Measurements from ENCODE around the gene NELFA.
"Not testable (repeated sequence)": the region's sequence is repeated elsewhere in the genome, so short reads cannot be mapped to it uniquely, and the experiment has no call there.

Gene NELFA

DNA sequence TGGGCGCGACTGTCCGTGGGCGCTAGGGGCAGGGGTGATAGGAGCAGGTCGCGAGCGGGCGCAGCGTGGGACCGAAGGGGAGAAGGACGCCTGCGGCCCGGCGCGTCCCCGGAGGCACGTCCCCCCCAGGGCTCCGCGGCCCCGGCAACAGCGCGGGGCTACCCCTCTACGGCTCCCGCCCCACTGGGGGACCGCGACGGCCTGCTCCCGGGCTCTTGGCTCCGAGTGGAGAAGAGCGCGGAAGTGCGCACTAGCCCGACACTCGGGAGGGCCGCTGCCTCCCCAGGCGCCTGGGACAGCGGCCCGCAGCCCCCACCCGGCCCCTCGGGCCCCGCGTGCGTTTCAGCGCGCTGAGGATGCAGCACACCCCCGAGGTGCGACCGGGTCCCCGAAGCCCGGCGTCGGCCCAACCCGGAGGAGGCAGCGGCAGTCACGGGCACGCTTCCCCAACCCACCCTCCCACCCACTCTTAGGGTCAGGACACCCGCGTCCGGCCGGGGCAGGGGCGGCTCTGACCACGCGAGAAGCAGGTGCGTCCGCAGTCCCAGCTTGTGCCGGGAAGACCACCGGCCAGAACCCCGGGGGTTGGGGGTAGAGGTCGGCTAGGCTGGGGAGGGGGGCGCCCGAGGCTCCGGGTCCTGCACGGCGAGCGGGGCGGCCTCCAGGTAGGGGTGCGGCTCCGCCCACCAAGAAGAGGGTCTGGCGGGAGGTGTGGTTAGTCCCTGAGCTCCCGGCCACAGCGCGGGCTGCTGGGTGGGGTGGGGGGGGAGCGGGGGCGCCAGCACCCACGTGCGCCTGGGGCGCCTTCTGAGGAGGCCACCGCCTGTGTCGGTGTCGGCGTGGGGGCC is 31.8 kb upstream of the NELFA start:
- no peak for DNase-seq

DNA sequence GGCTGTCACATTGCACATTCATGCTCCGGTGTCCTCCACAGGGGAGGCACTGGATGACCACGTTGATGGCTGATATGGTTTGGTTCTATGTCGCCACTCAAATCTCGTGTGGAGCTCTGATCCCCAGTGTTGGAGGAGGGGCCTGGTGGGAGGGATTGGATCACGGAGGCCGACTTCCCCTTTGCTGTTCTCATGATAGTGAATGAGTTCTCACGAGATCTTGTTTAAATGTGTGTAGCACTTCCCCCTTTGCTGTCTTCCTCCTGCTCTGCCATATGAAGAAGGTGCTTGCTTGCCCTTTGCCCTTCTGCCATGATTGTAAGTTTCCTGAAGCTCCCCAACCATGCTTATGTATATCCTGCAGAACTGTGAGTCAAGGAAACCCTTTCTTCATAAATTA is 28.1 kb upstream of the NELFA start:
- no peak for DNase-seq

DNA sequence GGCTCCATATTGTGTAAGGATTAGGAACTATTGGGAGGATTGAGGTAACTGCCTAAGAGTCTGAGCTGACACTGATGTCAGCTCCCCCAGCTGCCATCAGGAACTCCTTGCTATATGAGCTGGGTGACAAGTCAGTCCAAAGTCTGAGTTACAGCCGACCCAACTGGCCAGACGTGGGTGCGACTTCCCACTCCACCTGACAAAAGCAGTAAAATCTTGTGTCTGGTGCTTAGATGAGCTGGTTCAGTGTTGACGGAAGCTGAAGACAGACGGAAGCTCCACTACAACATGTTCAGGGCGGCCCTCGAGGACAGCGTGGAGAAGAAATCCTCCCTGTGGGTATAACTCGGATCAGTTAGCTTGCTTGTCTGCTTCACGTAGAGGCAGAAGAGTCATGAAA is 27.6 kb upstream of the NELFA start:
- DNase-seq = no peak

DNA sequence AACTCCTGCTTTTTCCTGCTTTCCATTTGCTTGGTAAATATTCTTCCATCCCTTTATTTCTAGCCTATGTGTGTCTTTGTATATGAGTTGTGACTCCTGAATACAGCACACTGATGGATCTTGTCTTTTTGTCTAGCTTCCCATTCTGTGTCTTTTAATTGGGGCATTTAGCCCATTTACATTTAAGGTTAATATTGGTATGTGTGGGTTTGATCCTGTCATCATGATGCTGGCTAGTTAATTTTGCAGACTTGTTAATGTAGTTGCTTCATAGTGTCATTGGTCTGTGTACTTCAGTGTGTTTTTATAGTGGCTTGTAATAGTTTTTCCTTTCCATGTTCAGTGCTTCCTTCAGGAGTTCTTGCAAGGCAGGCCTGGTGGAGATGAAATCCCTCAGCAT is 22.4 kb upstream of the NELFA start:
- DNase-seq = not testable (repeated sequence)

DNA sequence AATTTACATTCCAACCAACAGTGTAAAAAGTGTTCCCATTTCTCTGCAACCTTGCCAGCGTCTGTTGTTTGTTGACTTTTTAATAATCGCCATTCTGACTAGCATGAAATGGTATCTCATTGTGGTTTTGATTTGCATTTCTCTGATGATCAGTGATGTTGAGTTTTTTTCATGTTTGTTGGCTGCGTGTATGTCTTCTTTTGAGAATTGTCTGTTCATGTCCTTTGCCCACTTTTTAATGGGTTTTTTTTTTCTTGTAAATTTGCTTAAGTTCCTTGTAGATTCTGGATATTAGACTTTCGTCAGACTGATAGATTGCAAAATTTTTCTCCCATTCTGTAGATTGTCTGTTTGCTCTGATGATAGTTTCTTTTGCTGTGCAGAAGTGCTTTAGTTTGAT is 18.3 kb upstream of the NELFA start:
- DNase-seq = not testable (repeated sequence)

DNA sequence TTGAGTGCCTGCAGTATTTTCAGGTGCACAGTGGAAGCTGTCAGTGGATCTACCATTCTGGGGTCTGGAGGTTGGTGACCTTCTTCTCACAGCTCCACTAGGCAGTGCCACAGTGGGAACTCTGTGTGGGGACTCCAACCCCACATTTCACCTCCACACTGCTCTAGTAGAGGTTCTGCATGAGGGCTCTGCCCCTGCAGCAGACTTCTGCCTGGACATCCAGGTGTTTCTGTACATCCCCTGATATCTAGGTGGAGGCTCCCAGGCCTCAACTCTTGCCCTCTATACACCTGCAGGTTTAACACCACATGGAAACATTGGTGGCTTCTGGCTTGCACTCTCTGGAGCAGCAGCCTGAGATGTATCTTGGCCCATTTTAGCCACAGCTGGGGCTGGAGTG is 17.0 kb upstream of the NELFA start:
- no peak for DNase-seq

DNA sequence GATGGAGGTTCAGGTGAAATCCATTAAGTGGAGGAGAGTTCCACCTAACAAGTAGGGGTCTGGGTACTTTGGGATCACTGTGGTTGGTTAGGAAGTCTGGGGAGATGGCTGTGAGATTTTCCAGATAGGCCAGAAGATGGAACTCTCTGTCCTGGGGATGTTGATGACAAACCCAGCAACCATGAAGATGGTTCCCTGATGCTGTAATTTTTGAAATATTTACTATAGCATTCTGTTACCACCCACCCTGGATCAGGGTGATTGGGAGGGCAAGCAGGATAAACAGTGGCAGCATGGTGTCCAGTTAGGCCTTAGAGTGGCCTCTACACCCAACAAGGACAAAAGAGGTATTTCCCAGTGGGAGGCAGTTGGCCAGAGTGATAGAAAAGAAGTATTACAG is 15.9 kb upstream of the NELFA start:
- no peak for DNase-seq

DNA sequence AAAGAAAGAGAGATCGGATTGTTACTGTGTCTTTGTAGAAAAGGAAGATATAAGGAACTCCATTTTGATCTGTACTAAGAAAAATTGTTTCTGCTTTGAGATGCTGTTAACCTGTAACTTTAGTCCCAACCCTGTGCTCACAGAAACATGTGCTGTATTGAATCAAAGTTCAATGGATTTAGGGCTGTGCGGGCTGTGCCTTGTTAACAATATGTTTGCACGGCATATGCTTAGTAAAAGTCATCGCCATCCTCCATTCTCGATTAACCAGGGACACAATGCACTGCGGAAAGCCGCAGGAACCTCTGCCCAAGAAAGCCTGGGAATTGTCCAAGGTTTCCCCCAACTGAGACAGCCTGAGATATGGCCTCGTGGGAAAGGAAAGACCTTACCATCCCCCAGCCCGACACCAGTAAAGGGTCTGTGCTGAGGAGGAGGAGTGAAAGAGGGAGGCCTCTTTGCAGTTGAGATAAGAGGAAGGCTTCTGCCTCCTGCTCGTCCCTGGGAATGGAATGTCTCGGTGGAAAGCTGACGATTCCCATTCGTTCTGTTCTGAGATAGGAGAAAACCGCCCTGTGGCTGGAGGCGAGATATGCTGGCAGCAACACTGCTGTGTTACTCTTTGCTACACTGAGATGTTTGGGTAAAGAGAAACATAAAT is 12.7 kb upstream of the NELFA start:
- not testable (repeated sequence) for DNase-seq

DNA sequence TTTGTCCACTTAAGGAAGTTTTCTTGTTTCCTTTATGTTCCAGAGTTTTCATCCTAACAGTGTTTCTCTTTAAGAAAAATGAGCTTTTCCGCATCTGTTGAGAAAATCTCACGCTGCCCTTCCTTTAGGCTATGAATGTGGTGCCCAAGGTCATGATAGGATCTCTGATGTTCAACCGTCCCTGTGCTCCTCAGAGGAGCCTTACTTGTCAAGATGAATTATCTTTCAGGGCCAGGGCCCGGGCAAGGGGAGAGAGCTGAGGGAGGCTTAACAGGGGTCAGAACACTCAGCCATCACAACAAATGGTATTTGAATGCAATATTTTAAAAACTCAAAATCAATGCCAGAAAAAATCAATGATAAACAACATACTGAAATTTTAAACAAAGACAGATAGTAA is 6.2 kb upstream of the NELFA start:
- no peak for DNase-seq

DNA sequence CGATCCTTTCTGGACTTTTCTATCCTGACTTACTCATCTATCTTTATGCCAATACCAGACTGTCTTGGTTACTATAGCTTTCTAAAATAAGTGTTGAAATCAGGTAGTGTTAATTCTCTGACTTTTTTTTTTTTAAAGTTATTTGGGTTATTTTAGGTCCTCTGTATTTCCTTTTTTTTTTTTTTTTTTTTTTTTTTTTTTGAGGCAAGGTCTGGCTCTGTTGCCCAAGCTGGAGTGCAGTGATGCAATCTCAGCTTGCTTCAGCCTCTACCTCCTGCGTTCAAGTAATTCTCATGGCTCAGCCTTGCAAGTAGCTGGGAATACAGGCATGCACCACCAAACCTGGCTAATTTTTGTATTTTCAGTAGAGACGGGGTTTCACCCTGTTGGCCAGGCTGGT is 2.8 kb upstream of the NELFA start:
- no peak for DNase-seq

DNA sequence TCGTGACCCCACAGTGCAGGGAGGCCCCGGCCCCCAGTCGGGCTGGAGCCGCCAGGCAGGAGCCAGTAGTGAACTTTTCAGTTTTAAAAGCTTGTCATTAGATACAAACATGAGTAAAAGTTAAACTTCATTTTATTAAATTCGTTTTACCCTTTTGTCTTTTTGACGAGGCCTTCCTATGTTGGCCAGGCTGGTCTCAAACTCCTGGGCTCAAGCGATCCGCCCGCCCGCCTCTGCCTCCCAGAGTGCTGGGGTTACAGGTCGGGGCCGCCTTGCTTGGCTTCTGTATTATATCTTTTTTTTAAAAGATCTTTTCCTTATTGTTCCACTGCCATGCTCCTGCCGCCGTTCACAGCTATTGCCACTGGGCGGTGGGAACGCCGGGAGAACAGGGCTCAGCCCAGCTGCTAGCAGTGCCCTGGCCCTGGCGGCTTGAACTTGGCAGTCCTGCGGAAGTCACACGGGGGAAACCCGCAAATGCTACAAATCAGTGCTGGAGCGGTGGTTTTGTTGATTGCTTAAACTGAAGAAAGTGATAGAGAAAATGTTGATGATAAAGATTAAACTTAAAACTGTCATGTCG is 968 bp upstream of the NELFA start:
- DNase-seq = peak; percentile 65

DNA sequence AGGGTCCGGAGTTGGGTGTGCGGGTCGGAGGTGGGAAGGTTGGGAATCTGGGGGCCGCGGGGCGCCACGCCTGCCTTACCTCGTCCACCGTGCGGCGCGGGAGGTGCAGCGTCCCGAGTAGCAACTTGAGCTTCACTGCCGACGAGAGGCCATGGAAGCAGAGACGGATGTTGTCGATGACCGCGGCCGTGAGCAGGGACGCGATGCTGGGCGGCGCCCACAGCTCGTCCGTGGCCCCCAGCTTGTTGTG is 178 bp downstream of the NELFA start:
- no peak for DNase-seq

DNA sequence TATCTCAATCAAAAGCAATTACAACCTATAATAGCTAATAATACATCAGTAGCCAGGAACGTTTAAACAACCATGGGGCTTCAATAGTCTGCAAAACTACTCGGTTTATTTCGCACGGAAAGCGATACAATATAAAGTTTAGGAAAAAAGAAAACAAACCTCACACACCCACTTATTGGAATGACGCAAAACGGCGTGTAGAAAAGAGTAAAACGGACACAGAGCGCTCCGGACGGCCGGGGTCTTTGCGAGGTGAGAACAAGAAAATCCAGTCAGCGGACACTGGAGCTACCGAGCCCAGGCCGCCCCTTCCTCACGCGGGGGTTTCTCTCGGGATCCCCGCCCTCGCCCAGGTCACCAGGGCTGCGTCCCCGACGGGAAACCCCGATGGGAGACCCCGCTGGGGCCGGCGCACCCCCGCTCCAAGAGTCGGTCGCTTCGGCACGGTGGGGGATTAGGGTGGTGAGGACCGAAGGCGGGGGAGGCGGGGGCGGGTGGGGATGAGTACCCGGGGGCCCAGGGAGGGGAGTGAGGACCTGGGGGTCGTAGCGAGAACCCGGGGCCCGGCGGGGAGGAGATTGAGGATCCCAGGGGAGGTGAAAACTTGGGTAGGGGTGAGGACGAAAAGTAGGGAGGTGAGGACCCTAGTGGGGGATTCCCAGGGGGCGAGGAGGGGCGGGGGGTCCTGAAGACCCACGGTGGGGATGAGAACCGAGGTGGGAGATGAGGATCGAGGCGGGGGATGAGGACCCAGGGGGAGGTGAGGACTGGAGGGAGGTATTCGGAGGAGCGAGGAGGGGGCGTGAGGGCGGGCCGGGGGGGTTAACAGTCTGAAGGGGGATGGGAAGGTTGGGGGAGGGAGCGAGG is 737 bp downstream of the NELFA start:
- peak; percentile 36 for DNase-seq

DNA sequence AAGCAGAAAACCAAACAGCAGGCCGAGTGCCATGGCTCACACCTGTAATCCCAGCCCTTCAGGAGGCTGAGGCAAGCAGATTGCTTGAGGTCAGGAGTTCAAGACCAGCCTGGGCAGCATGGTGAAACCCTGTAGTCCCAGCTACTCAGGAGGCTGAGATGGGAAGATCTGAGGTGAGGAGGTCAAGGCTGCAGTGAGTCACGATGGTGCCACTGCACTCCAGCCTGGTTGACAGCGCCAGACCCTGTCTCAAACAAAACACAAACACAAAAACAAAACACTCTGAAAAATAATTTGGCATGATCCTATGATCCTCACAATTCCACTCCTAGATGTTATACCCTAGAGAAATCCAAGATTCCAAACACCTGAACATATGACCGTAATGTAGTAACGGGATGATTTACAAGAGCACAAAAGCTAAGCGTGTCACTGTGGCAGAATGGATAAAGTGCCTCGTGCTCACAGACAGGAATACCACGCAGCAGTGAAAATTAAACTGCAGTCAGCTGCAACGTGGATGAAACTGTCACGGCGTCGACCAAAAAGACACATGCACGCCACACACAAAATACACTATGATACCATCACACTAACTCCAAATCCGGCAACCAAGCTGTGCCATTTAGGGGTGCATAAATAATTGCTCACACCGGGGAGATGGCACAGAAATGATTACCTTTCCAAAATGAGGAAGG is 1.7 kb downstream of the NELFA start:
- no peak for DNase-seq

DNA sequence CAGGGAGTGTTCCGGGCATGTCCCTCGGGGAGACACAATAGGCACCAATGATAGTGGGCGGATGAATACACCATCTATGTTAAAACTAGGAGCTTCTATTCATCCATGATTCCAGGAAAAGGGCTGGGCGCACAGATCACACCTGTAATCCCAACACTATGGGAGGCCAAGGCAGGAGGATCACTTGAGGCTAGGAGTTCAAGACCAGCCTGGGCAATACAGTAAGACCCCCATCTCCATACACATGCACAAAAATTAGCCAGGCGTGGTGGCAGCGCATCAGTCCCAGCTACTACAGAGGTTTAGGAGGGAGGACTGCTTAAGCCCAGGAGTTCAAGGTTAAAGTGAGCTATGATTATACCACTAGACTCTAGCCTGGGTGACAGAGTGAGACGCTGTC is 2.4 kb downstream of the NELFA start:
- DNase-seq = no peak

DNA sequence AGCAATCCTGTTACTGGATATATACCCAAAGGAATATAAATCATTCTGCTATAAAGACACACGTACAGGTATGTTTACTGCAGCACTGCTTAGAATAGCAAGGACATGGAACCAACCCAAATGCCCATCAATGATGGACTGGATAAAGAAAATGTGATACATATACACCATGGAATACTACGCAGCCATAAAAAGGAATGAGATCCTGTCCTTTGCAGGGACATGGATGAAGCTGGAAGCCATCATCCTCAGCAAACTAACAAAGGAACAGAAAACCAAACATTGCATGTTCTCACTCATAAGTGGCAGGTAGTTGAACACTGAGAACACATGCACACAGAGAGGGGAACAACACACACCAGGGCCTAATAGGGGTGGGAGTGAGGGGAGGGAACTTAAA is 5.4 kb downstream of the NELFA start:
- DNase-seq = not testable (repeated sequence)

DNA sequence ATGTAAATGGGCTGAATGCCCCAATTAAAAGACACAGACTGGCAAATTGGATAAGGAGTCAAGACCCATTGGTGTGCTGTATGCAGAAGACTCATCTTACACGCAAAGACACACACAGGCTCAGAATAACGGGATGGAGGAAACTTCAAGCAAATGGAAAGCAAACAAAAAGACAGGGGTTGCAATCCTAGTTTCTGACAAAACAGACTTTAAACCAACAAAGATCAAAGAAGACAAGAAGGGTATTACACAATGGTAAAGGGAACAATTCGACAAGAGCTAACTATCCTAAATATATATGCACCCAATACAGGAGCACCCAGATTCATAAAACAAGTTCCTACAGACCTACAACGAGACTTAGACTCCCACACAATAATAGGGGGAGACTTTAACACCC is 9.5 kb downstream of the NELFA start:
- not testable (repeated sequence) for DNase-seq

DNA sequence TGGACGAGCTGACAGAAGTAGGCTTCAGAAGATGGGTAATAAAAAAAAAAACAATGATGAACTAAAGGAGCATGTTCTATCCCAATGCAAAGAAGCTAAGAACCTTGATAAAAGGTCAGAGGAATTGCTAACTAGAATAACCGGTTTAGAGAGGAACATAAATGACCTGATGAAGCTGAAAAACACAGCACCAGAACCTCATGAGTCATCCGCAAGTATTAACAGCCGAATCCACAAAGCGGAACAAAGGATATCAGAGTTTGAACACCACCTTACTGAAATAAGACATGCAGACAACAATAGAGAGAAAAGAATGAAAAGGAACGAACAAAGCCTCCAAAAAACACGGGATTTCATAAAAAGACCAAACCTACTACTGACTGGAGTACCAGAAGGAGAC is 10.5 kb downstream of the NELFA start:
- no peak for DNase-seq

DNA sequence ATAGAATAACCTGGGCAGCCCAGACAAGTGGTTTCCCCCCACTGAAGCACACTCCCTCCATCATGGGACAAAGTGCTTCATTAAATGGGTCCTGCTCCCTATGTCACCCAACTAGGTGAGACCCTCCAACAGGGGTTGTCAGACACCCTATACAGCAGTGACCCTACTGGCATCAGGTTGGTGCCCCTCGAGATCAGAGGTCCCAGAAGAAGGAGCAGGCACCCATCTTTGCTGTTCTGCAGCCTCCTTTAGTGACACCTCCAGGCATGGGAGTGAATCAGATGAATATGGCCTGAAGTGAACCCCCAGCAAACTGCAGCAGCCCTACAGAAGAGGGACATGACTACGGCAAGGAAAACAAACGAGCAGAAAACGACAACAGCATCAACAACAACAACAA is 11.1 kb downstream of the NELFA start:
- no peak for DNase-seq

DNA sequence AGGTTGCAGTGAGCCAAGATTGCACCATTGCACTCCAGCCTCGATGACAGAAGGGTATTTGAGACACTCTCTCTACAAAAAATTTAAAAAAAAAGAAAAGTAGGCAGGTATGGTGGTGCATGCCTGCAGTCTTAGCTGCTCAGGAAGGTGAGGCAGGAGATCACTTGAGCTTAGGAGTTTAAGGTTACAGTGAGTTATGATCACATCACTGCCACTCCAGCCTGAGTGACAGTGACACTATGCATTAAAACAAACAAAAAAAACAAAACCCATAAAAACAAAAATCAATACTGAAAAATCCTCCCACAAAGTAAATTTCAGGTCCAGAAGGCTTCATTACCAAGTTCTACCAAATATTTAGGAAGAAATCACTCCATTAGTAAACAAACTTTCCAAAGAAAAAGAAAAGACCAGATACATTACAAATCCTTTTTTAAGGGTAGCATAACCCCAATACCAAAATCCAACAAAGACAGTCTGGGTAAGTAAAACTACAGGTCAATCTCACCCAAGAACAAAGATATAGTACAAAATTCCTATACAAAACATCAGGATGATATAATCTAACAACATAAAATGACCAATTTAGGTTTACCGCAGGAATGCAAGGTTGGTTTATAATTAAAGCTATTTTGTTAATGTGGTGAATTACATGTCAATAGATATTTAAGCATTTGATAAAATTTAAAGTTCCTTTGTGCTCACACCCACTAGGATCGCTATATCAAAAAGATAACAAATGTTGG is 11.7 kb downstream of the NELFA start:
- no peak for DNase-seq

DNA sequence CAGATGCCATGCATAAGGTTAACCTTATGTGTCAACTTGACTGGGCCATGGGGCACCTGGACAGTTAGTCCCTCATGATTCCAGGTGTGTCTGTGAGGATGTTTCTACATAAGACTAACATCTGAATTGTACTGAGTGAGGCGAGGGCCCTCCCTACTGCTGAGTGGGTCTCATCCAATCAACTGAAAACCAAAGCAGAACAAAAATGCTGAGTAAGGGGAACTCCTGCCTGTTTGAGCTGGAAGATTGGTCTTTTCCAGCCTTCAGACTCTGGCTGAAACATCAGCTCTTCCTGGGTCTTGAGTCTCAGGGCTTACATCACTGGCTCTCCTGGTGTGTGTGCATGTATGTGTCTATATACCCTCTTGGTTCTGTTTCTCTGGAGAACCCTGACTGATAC is 13.8 kb downstream of the NELFA start:
- DNase-seq = no peak
